Natural killer cell treated with Interleukin-12 subunit alpha and Interleukin-12 subunit beta and Interleukin-15 and Interleukin-18, amount 100 ng/mL, for 72 hours (primary cell): ENCODE measurements around the gene MXRA7. TPM values are rescaled to one million over a fixed set of nuclear protein-coding genes. Genes with fewer than 3 reads are reported as not detected.
A peak's percentile ranks its signal among the peaks of the same experiment; 100 is the strongest.
"Not testable (repeated sequence)": the region's sequence is repeated elsewhere in the genome, so short reads cannot be mapped to it uniquely, and the experiment has no call there.

ENCODE experiments used
- ATAC-seq, 2 donors: fragments of 150-1000 bp; cut with Tn5 transposase in 1 of 2; sonication (Bioruptor Pico), chemical (Tn5 transposase) in 1 of 2; 2 replicates each; pipeline ENCODE4 v1.10.0; 2021
- DNase-seq: peaks from one replicate; pipeline ENCODE4 v3.0.0; 2022; ENCODE audit warnings: low spot score
- H3K27ac Mint-ChIP-seq, 2 donors: 1 replicate in 1 of 2; 2 replicates in 1 of 2; pipeline ENCODE4 v1.8.0; 2022; ENCODE audit warnings: mixed read lengths in 2 of 2, mild to moderate bottlenecking in 1 of 2, moderate library complexity in 1 of 2
- H3K27me3 Mint-ChIP-seq, 2 donors: 1 replicate in 1 of 2; 2 replicates in 1 of 2; pipeline ENCODE4 v1.8.0; 2022; ENCODE audit warnings: mixed read lengths in 2 of 2
- H3K36me3 Mint-ChIP-seq: one replicate; pipeline ENCODE4 v1.8.0; 2022; ENCODE audit warnings: mixed read lengths
- H3K4me1 Mint-ChIP-seq, 2 donors: 1 replicate in 1 of 2; 2 replicates in 1 of 2; pipeline ENCODE4 v1.8.0; 2022; ENCODE audit warnings: low read depth in 2 of 2, mixed read lengths in 2 of 2, mild to moderate bottlenecking in 1 of 2
- H3K4me3 Mint-ChIP-seq: one replicate; pipeline ENCODE4 v1.8.0; 2022; ENCODE audit warnings: mixed read lengths
- H3K9me3 Mint-ChIP-seq: 2 replicates; pipeline ENCODE4 v1.8.0; 2022; ENCODE audit warnings: mixed read lengths
- total RNA-seq, 2 donors: library from RNA; stranded (reverse); gene quantifications; one replicate each; pipeline ENCODE4 v1.2.3, GENCODE V29; 2022

MXRA7 gene
- total RNA-seq, 2 donors from 2014 or later: 18.1 to 19.4 TPM

- DNase-seq (peak; percentile 26), ATAC-seq (no peak)
- no peaks in the 10 kb centered on the region for H3K36me3 Mint-ChIP-seq
Measured at GRCh38 chr17:76702941-76703637, 7.7 kb downstream of the MXRA7 start.

DNA sequence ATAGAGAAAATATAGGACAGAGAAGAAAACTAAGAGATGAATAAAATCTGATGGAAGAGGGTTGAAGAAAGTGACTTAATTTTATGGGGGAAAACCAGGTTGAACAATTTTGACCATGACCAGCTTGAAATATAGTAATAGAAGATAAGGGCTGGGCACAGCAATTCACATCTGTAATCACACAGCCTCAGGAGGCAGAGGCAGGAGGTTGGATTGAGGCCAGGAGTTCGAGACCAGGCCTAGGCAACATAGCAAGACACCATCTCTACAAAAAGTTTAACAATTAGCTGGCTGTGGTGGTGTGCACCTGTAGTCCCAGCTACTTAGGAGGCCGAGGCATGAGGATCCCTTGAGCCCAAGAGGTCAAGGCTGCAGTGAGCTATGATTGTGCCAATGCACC is 8.7 kb downstream of the MXRA7 start:
- H3K9me3 Mint-ChIP-seq: no peaks in the 10 kb centered on the region
- ATAC-seq (no peak), DNase-seq (no peak)
- H3K27me3 Mint-ChIP-seq: no peaks in the 10 kb centered on the region
- H3K27ac Mint-ChIP-seq: no peak overlapping the region
- H3K36me3 Mint-ChIP-seq: no peaks in the 10 kb centered on the region
- peaks cover 7 to 8% of the 10 kb centered on the region in 2 donors for H3K4me1 Mint-ChIP-seq
- no peak overlapping the region for H3K4me3 Mint-ChIP-seq

More at GRCh38 chr17:76702941-76703637, 7.7 kb downstream of the MXRA7 start:
- Mint-ChIP-seq H3K27ac (no peak overlapping the region), H3K27me3 (no peaks in the 10 kb centered on the region), H3K4me3 (no peak overlapping the region), H3K4me1 (peaks cover 7 to 8% of the 10 kb centered on the region in 2 donors), H3K9me3 (no peaks in the 10 kb centered on the region)

GRCh38 chr17:76701471-76701967 is 9.2 kb downstream of the MXRA7 start:
- Mint-ChIP-seq H3K9me3 (no peaks in the 10 kb centered on the region), H3K36me3 (no peaks in the 10 kb centered on the region), H3K4me1 (peaks cover 7 to 8% of the 10 kb centered on the region in 2 donors), H3K27me3 (no peaks in the 10 kb centered on the region), H3K4me3 (peak overlapping the region; percentile 72), H3K27ac (no peak overlapping the region)
- no peak for DNase-seq
- no peak for ATAC-seq

DNA sequence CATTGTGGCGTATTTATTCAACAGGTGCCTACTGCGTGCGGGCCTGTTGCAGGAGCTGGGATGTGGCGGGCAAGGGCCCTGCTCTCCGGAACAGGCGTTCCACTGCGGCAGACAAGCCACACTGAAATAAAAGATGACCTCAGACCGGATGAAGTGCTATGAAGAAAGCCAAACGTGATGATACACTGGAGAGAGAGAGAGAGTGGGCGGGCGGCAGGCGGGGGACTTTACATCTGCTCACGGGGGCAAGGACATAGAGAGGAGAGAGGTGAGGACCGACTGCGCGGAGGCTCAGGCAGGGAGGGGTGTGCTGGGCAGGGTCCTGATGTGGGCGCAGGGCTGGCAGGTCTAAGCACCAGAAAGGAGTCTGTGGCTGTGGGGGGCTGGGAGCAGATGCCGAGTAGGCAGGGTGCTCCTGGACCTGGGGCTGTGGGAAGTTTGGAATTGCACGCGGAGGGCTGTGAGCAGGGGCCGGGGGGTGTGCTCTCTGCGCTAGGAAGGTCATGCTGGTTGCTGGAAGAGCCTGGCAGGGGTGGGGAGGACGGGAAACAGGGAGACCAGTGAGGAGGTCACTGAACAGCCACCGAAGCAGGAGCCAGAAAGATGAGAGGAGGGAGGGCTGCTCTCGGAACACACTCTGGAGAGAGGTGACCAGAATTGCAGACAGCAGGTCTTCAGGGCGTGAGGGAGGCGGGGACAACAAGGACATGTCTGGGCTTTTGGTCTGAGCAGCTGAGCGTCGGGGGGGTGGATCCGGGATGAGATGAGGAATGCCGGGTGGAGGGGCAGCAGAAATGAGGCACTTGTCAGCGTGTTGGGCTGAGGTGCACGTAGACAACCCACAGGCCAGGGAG is 9.9 kb downstream of the MXRA7 start:
- H3K9me3 Mint-ChIP-seq: no peaks in the 10 kb centered on the region
- DNase-seq (peak; percentile 44), ATAC-seq (peak; percentile 55 to 73)
- H3K4me1 Mint-ChIP-seq: peaks cover 7 to 9% of the 10 kb centered on the region in 2 donors
- no peaks in the 10 kb centered on the region for H3K27me3 Mint-ChIP-seq
- H3K36me3 Mint-ChIP-seq: no peaks in the 10 kb centered on the region
- H3K27ac Mint-ChIP-seq: peak overlapping the region in 1 of 2 donors; percentile 75
- peak overlapping the region; percentile 72 for H3K4me3 Mint-ChIP-seq

- Mint-ChIP-seq H3K9me3 (no peaks in the 10 kb centered on the region), H3K4me3 (peak overlapping the region; percentile 72), H3K36me3 (no peaks in the 10 kb centered on the region), H3K27ac (peak overlapping the region in 1 of 2 donors; percentile 75), H3K27me3 (no peaks in the 10 kb centered on the region), H3K4me1 (peaks cover 10 to 14% of the 10 kb centered on the region in 2 donors)
- DNase-seq (no peak), ATAC-seq (peak in 1 of 2 donors; percentile 24)
Measured at GRCh38 chr17:76700270-76700616, 10.5 kb downstream of the MXRA7 start.

DNA sequence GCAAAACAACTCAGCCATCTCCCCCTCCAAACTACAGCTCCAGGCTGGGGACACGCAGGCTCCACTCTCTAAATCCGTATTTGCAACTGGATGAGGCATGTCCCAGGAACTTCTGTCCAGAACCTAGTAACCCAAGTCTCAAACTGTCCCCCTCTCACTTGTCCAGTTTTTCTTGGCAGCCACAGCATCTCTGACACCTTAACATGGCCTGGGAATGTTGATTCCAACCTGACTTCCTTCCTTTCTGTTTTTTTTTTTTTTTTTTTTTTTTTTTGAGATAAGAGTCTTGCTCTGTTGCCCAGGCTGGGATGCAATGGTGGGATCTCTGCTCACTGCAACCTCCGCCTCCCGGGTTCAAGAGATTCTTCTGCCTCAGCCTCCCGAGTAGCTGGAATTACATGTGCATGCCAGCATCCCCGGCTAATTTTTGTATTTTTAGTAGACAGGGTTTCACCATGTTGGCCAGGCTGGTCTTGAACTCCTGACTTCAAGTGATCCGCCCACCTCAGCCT is 12.2 kb downstream of the MXRA7 start:
- H3K4me3 Mint-ChIP-seq, H3K27ac Mint-ChIP-seq, ATAC-seq, H3K9me3 Mint-ChIP-seq, H3K27me3 Mint-ChIP-seq, H3K36me3 Mint-ChIP-seq: not testable (repeated sequence)
- DNase-seq: peak; percentile 8
- H3K4me1 Mint-ChIP-seq: peaks cover 10 to 14% of the 10 kb centered on the region in 2 donors

GRCh38 chr17:76697702-76698465 is 12.9 kb downstream of the MXRA7 start:
- Mint-ChIP-seq H3K27ac (peak overlapping the region in 1 of 2 donors; percentile 39), H3K27me3 (no peaks in the 10 kb centered on the region), H3K4me3 (no peak overlapping the region), H3K9me3 (no peaks in the 10 kb centered on the region), H3K4me1 (peaks cover 10 to 14% of the 10 kb centered on the region in 2 donors), H3K36me3 (no peaks in the 10 kb centered on the region)
- DNase-seq (peak; percentile 47), ATAC-seq (no peak)

DNA sequence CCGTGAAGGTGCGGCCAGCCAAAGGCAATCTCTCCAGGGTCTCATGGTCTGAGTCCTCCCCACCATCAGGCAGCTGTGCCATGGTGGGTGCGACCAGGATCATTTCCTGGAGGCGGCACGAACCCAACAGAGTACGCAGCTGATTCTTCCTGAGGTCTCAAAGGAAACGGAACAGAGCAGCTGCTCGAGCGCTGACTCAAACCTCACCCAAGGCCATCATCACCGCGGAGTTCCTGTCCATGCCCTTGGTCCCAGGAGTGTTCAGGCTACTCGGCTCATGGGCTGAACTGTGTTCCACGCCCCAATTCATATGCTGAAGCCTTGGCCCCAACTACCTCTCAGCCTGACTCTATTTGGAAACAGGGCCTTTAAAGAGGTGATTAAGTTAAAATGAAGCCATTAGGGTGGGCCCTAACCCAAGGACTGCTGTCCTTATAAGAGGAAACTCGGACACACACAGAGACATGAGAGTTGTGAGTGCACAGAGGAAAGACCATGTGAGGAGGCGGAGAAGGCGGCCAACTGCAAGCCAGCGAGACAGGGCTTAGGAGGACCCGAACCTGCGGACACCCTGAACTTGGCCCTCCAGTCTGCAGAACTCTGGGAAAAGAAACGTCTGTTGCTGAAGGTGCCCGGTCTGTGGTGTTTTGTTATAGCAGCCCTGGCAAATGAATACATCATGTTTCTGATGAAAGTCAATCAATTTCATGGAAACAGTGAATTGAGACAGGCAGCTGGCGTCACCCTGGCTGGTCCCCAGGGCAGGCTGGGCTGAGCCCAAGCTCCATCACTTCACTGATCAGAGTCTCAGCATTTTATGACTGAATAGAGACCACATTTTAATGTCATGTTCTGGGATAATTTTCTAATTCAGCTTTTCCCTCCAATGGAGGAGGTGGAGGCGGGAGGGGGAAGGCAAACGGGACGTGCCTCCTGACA is 13.7 kb downstream of the MXRA7 start:
- no peaks in the 10 kb centered on the region for H3K27me3 Mint-ChIP-seq
- H3K4me1 Mint-ChIP-seq: peaks cover 10 to 14% of the 10 kb centered on the region in 2 donors
- H3K9me3 Mint-ChIP-seq: no peaks in the 10 kb centered on the region
- no peak overlapping the region for H3K4me3 Mint-ChIP-seq
- H3K27ac Mint-ChIP-seq: peak overlapping the region in 1 of 2 donors; percentile 39
- ATAC-seq (peak in 1 of 2 donors; percentile 52), DNase-seq (peak; percentile 38)
- H3K36me3 Mint-ChIP-seq: no peaks in the 10 kb centered on the region

DNA sequence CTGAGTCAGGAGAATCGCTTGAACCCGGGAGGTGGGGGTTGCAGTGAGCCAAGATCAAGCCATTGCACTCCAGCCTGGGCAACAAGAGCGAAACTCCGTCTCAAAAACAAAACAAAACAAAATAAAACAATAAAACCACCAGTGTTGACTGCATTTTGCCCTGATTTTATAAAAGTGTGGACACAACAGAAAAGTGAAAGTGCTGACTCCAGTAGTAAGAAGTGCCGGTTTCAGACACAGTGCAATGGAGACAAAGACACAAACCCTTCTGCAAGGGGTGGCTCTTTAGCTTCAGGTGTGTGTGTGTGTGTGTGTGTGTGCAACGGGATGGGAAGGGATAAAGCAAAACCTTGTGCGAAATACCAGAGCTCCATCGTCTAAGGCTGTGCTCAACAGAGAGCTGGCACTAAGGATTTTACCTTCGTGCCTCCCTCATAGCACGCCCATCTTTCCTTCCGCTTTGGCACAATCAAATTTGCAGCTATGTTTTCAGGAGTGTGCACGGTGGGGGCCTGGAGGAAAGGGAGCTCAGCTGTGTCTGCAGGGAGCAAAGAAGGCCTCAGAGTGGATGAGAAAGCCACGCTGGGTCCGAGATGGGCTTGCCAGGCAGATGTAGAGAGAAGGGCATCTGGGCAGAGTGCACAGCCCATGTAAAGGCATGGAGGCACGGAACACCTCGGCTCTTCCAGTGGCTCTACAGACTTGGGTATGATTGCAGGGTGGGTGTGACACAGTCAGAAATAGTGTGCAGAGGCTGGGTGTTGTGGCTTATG is 15.5 kb downstream of the MXRA7 start:
- no peaks in the 10 kb centered on the region for H3K36me3 Mint-ChIP-seq

DNA sequence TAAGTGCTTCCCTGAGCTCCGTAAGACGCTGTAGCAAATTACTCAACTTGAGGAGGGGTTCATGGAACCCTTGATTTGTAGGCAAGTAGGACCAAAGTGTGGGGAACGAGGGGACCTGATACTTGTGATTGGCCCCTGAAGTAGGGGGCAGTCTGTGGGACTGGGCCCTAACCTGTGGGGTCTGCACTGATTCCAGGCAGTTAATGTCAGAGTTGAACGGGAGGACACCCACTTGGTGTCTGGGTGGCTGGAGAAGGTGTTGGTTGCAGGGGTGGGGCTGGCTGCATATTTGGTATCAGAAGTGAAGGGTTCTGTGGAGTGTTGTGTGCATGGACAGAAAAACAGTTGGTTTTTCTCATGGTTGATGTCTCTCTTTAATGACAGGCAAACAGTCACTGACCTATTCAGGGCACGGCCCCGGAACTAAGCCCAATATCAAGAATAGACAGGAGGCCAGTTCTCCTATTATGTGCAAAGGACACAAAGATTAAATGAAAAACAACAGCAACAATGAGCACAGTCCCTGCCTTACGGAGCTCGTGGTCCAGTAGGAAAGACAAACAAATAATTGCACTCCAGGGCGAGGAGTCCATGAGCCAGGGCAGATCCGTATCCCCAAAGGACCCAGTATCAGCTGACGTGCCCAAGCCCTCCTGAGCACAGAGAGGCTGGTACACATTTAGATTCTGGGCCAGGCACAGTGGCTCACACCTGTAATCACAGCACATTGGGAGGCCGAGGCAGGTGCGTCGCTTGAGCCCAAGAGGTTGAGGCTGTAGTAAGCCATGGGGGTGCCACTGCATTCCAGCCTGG is 19.2 kb downstream of the MXRA7 start:
- no peak for DNase-seq
- Mint-ChIP-seq H3K4me3 (no peak overlapping the region), H3K4me1 (peaks cover 6 to 7% of the 10 kb centered on the region in 2 donors), H3K9me3 (no peaks in the 10 kb centered on the region), H3K27ac (no peak overlapping the region), H3K36me3 (no peaks in the 10 kb centered on the region), H3K27me3 (no peaks in the 10 kb centered on the region)
- no peak for ATAC-seq

More for the DNA sequence above, 15.5 kb downstream of the MXRA7 start:
- no peaks in the 10 kb centered on the region for H3K9me3 Mint-ChIP-seq
- H3K27ac Mint-ChIP-seq: peak overlapping the region in 1 of 2 donors; percentile 41
- ATAC-seq: no peak
- no peaks in the 10 kb centered on the region for H3K27me3 Mint-ChIP-seq
- H3K4me1 Mint-ChIP-seq: peaks cover 5 to 7% of the 10 kb centered on the region in 2 donors
- DNase-seq: peak; percentile 18
- H3K4me3 Mint-ChIP-seq: no peak overlapping the region

GRCh38 chr17:76690596-76691280 is 20.0 kb downstream of the MXRA7 start:
- Mint-ChIP-seq H3K27me3 (no peaks in the 10 kb centered on the region), H3K36me3 (no peaks in the 10 kb centered on the region), H3K4me1 (peaks cover 4 to 7% of the 10 kb centered on the region in 2 donors), H3K27ac (no peak overlapping the region), H3K4me3 (no peak overlapping the region), H3K9me3 (no peaks in the 10 kb centered on the region)
- DNase-seq (no peak), ATAC-seq (no peak)
